ENCODE results near the gene NPPB. TPM values are rescaled to one million over a fixed set of nuclear protein-coding genes. Genes with fewer than 3 reads are reported as not detected.

Gene NPPB
- total and polyA plus RNA-seq, 9 of the 15 experiments (the other 6 are each of a cell fraction or from before 2014, with no cell fraction given) = not detected

GRCh38 chr1:11880911-11881748 is 22.4 kb upstream of the NPPB start (continued):
- TF ChIP-seq MGA (IDR thresholded peaks at IDR 0.05) (peak; percentile 79), ZNF512 (tag; IDR thresholded peaks at IDR 0.05) (no peak), ESRRB (CRISPR knock-in tag; IDR thresholded peaks at IDR 0.05; ENCODE audit: borderline replicate concordance) (no peak), NONO (IDR thresholded peaks at IDR 0.05; ENCODE audit: low read depth in 2 of 2, low read length in 1 of 2) (no peak), THAP12 (CRISPR knock-in tag; IDR thresholded peaks at IDR 0.05) (no peak), HMGN3 (IDR thresholded peaks at IDR 0.05; ENCODE audit: borderline replicate concordance, extremely low read depth, insufficient read length, low read depth, low read length) (no peak), SAFB2 (IDR thresholded peaks at IDR 0.05; ENCODE audit: borderline replicate concordance, low read depth, low read length, severe bottlenecking) (no peak), HOXB6 (CRISPR knock-in tag; IDR thresholded peaks at IDR 0.05; ENCODE audit: borderline replicate concordance) (no peak), GTF2F1 (IDR thresholded peaks at IDR 0.05; ENCODE audit: low read depth, low read length) (no peak), CREB1 (IDR thresholded peaks at IDR 0.05) (no peak; the same call in 1 of the 2 replicates), CREB1 (CRISPR knock-in tag; IDR thresholded peaks at IDR 0.05) (no peak)

Data from K562 (cell line).